Activated T-helper 2 cell treated with anti-CD3 and anti-CD28 coated beads, Interferon-gamma antibody, Interleukin-2, Interleukin-4, amounts not matched to agents 10 μg/mL and 5 μg/mL and 100 μg/mL, durations not matched to agents 14 hours and 24 hours and 36 hours (primary cell): Measurements from ENCODE around the gene SLC9A4. TPM values are rescaled to one million over a fixed set of nuclear protein-coding genes. Genes with fewer than 3 reads are reported as not detected.

ENCODE experiments used
- DNase-seq: peaks from one replicate; pipeline ENCODE4 v3.0.0; 2021; ENCODE audit warnings: low spot score
- H3K27ac Mint-ChIP-seq: one replicate; pipeline ENCODE4 v1.8.0; 2021; ENCODE audit warnings: mixed read lengths
- H3K27me3 Mint-ChIP-seq: one replicate; pipeline ENCODE4 v1.8.0; 2021; ENCODE audit warnings: low read depth, mixed read lengths
- H3K36me3 Mint-ChIP-seq: one replicate; pipeline ENCODE4 v1.8.0; 2021; ENCODE audit warnings: low read depth, mixed read lengths
- H3K4me1 Mint-ChIP-seq: one replicate; pipeline ENCODE4 v1.8.0; 2021; ENCODE audit warnings: low read depth, mixed read lengths
- H3K4me3 Mint-ChIP-seq: one replicate; pipeline ENCODE4 v1.8.0; 2021; ENCODE audit warnings: low read depth, mild to moderate bottlenecking, moderate library complexity, mixed read lengths
- H3K9me3 Mint-ChIP-seq: one replicate; pipeline ENCODE4 v1.8.0; 2021; ENCODE audit warnings: mixed read lengths
- intact Hi-C: fragments of 100-400 bp; cut with micrococcal nuclease; formaldehyde crosslinking; loops from one replicate; pipeline ENCODE4 v1.15.1; 2023
- total RNA-seq: library from RNA; stranded (reverse); gene quantifications from 2 replicates; pipeline ENCODE4 v1.2.3, GENCODE V29; 2022

SLC9A4 gene
- total RNA-seq, 1 donor from 2014 or later, result 0.09 TPM

DNA sequence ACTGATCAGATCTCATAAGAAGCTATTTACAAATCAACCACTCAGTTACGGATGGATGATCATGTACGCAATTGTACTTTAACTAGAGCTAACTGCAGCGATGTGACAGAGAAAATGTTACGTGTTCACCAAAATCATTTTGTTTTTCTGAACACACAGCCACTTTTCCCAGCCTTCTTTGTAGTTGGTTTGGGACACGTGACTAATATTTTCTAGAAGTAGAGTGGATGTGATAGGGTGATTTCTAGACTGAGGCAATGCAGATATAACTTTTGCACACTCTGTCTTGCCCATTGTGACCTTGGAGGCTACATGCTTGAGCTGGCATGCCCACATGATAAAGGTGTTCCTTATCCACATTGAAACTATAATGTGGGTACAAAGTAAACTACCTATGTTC is 9.9 kb upstream of the SLC9A4 start:
- Mint-ChIP-seq H3K36me3 (no peaks in the 10 kb centered on the region), H3K4me1 (no peaks in the 10 kb centered on the region), H3K9me3 (no peaks in the 10 kb centered on the region)

DNA sequence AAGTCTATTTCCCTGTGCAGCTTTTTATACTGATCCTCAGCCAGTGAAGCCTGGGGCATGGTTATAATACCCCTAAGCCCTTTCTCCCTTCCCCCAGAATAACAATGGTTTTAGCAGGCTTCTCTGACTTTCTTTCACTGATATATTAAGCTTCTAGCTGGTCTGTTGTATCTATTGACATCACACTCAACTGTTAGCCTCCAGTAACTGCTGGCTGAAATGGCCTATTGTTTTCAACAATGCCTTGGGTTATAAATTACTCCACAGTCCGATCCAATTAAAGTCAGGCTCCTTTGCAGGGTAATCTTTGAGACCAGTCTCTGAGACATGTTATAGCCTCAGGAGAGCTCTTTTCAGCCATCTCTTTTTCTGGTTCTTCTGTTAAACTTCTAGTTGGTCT is 2.9 kb upstream of the SLC9A4 start:
- DNase-seq, result no peak
- no peaks in the 10 kb centered on the region for H3K4me1 Mint-ChIP-seq
- no peak overlapping the region for H3K27ac Mint-ChIP-seq
- H3K9me3 Mint-ChIP-seq, result peaks cover 12% of the 10 kb centered on the region
- H3K4me3 Mint-ChIP-seq, result no peak overlapping the region
- intact Hi-C loops, result loop anchor here (5.0 kb wide), 1 partner anchor 232 kb away; no protein-coding TSS in a partner anchor
- peaks cover 57% of the 10 kb centered on the region for H3K27me3 Mint-ChIP-seq
- no peaks in the 10 kb centered on the region for H3K36me3 Mint-ChIP-seq

More for the DNA sequence above, 9.9 kb upstream of the SLC9A4 start:
- Mint-ChIP-seq H3K4me3 (no peak overlapping the region), H3K27me3 (peaks cover 57% of the 10 kb centered on the region), H3K27ac (no peak overlapping the region)
- no peak for DNase-seq
- intact Hi-C loops, result no loop called here

GRCh38 chr2:102473631-102474030 is 605 bp downstream of the SLC9A4 start:
- no peak overlapping the region for H3K4me3 Mint-ChIP-seq
- H3K27me3 Mint-ChIP-seq, result peaks cover 45% of the 10 kb centered on the region
- peaks cover 12% of the 10 kb centered on the region for H3K9me3 Mint-ChIP-seq
- intact Hi-C loops, result loop anchor here (1.0 to 5.0 kb wide), 3 partner anchors 119 to 229 kb away; no protein-coding TSS in a partner anchor
- DNase-seq, result no peak
- no peak overlapping the region for H3K27ac Mint-ChIP-seq
- H3K4me1 Mint-ChIP-seq, result no peaks in the 10 kb centered on the region
- no peaks in the 10 kb centered on the region for H3K36me3 Mint-ChIP-seq

DNA sequence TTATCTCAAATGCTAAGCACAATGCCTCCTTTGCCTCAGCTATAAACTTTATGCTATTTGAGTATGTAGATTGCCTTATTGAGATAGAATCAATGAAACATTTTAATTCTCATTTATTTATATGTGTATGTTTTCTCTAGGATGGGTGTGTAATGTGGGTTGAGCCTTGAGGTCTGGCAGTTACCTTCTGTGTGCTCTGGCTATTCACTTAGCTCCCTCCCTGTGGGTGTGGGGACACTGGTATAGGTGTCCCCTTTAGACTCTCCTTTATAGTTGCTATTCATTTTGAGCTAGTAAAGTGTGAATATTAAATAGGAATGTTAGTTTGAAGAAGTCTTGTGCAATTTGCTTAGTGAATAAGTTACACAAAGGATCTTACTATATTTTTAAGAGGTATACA is 1.8 kb downstream of the SLC9A4 start:
- H3K9me3 Mint-ChIP-seq, result peaks cover 7% of the 10 kb centered on the region
- intact Hi-C loops, result loop anchor here (5.0 kb wide), 1 partner anchor 228 kb away; no protein-coding TSS in a partner anchor
- DNase-seq, result no peak
- H3K4me1 Mint-ChIP-seq, result peaks cover 6% of the 10 kb centered on the region
- H3K4me3 Mint-ChIP-seq, result no peak overlapping the region
- H3K27me3 Mint-ChIP-seq, result peaks cover 40% of the 10 kb centered on the region
- no peak overlapping the region for H3K27ac Mint-ChIP-seq
- no peaks in the 10 kb centered on the region for H3K36me3 Mint-ChIP-seq

GRCh38 chr2:102478686-102479470 is 5.9 kb downstream of the SLC9A4 start:
- no peaks in the 10 kb centered on the region for H3K36me3 Mint-ChIP-seq
- no peak overlapping the region for H3K27ac Mint-ChIP-seq
- peaks cover 6% of the 10 kb centered on the region for H3K4me1 Mint-ChIP-seq
- intact Hi-C loops, result no loop called here
- H3K9me3 Mint-ChIP-seq, result no peaks in the 10 kb centered on the region
- no peak for DNase-seq
- H3K27me3 Mint-ChIP-seq, result peaks cover 24% of the 10 kb centered on the region
- no peak overlapping the region for H3K4me3 Mint-ChIP-seq

GRCh38 chr2:102480285-102481195 is 7.5 kb downstream of the SLC9A4 start:
- DNase-seq, result no peak
- no peak overlapping the region for H3K27ac Mint-ChIP-seq
- no peak overlapping the region for H3K4me3 Mint-ChIP-seq
- H3K36me3 Mint-ChIP-seq, result no peaks in the 10 kb centered on the region
- H3K4me1 Mint-ChIP-seq, result peaks cover 6% of the 10 kb centered on the region
- peaks cover 15% of the 10 kb centered on the region for H3K27me3 Mint-ChIP-seq
- intact Hi-C loops, result no loop called here
- no peaks in the 10 kb centered on the region for H3K9me3 Mint-ChIP-seq

- Mint-ChIP-seq H3K27me3 (peaks cover 17% of the 10 kb centered on the region), H3K4me3 (no peak overlapping the region), H3K4me1 (peaks cover 6% of the 10 kb centered on the region), H3K27ac (no peak overlapping the region), H3K36me3 (no peaks in the 10 kb centered on the region), H3K9me3 (no peaks in the 10 kb centered on the region)
- no peak for DNase-seq
- intact Hi-C loops, result no loop called here
Observed at GRCh38 chr2:102481931-102482330, 8.9 kb downstream of the SLC9A4 start.

GRCh38 chr2:102483086-102483485 is 10.1 kb downstream of the SLC9A4 start:
- peaks cover 17% of the 10 kb centered on the region for H3K27me3 Mint-ChIP-seq
- H3K36me3 Mint-ChIP-seq, result no peaks in the 10 kb centered on the region
- peaks cover 6% of the 10 kb centered on the region for H3K4me1 Mint-ChIP-seq
- DNase-seq, result no peak
- no peaks in the 10 kb centered on the region for H3K9me3 Mint-ChIP-seq
- H3K4me3 Mint-ChIP-seq, result no peak overlapping the region
- H3K27ac Mint-ChIP-seq, result no peak overlapping the region
- intact Hi-C loops, result no loop called here

DNA sequence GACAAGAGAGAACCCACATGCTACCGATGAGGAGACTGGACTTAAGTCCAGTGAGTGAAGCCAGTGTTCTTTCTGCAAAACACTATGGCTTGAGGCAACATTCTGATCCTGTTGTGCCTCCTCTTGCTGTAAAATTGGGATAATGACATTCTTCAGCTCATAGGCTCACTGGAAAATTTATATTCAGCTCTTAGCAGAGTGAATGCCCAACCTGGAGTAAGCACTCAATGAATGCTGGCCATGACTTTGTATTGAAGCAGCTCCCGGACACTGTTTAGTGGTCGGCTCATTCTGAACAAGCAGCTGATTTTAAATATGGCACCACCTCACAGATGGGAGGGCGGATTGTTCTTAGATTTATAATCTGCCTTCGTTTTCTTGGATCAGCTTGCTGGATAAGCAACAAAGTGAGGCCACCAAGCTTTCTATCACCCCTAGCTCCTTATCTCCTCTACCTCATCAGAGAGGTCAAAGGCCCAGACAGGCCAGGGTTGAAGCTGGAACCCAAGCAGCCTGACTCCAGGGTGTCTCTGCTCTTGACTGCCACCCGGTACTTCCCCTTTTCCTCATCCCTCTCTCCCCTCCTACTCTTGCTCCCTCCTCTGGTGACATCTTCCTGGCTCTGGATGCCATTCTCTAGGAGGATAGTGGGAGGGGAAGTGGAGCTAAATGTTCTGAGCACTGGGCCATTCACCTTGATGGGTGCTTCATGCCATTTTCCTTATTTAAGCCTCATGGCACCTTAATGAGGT is 11.5 kb downstream of the SLC9A4 start:
- Mint-ChIP-seq H3K9me3 (no peaks in the 10 kb centered on the region), H3K27ac (no peak overlapping the region), H3K4me1 (peaks cover 5% of the 10 kb centered on the region), H3K27me3 (peaks cover 22% of the 10 kb centered on the region), H3K4me3 (no peak overlapping the region), H3K36me3 (no peaks in the 10 kb centered on the region)
- DNase-seq, result no peak
- intact Hi-C loops, result no loop called here

GRCh38 chr2:102485147-102485785 is 12.2 kb downstream of the SLC9A4 start:
- intact Hi-C loops, result no loop called here
- Mint-ChIP-seq H3K27ac (no peak overlapping the region), H3K27me3 (peaks cover 25% of the 10 kb centered on the region), H3K36me3 (no peaks in the 10 kb centered on the region), H3K4me3 (no peak overlapping the region), H3K4me1 (peaks cover 9% of the 10 kb centered on the region), H3K9me3 (no peaks in the 10 kb centered on the region)
- DNase-seq, result no peak

DNA sequence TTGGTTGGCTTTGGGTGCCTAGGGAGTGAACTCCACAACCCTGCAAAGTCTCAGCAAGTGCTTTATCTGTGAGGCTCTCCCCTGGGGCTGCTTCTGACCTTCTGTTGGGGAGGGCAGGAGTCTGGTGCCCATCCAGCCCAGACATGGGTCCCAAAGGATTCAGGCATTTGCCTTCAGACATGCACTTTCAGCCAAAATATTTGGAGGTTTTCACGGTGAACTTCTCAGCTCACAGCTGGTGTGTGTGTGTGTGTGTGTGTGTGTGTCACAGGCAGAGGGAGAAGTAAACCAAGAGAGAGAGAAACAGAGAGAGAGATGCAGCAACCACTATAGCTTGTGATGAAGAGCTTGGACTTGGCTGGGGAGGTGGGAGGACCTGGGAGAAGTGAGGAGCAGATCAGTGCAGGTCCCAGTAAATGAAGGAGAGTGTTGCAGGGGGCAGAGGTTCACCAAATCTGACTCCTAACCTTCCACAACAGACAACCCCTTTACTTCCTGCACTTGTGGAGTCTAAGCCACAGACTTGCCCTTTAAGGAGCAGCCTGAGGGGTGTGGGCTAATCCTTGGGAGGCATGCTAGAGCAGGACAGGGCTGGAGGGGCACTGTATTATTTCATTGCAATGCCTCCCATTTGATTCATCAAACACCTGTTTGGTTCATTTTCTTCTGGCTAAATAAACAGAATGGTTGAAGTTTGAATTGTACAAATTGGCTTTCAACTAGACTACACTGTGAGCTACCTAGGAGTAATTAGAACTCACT is 14.1 kb downstream of the SLC9A4 start:
- no peak for DNase-seq
- intact Hi-C loops, result no loop called here
- H3K4me1 Mint-ChIP-seq, result peaks cover 9% of the 10 kb centered on the region
- H3K27ac Mint-ChIP-seq, result no peak overlapping the region
- H3K36me3 Mint-ChIP-seq, result no peaks in the 10 kb centered on the region
- no peaks in the 10 kb centered on the region for H3K9me3 Mint-ChIP-seq
- peaks cover 20% of the 10 kb centered on the region for H3K27me3 Mint-ChIP-seq
- H3K4me3 Mint-ChIP-seq, result no peak overlapping the region
